ENCODE measurements around the gene MCUR1. TPM values are rescaled to one million over a fixed set of nuclear protein-coding genes. Genes with fewer than 3 reads are reported as not detected.
A peak's percentile ranks its signal among the peaks of the same experiment; 100 is the strongest.

The MCUR1 gene
- total and polyA plus RNA-seq, 9 of the 15 experiments (the other 6 are each of a cell fraction or from before 2014, with no cell fraction given), result 5.1 to 60.2 (median 41.4) TPM

- TF ChIP-seq ZFX (CRISPR knock-in tag; IDR thresholded peaks at IDR 0.05) (peak; percentile 99), PRMT5 (CRISPR knock-in tag; IDR thresholded peaks at IDR 0.05) (no peak), FOXK1 (CRISPR knock-in tag; IDR thresholded peaks at IDR 0.05; ENCODE audit: borderline replicate concordance) (peak; percentile 22; the same call in 1 of the 2 replicates), ZNF184 (CRISPR knock-in tag; IDR thresholded peaks at IDR 0.05) (no peak), SRSF7 (optimal IDR thresholded peaks at IDR 0.05; ENCODE audit: low read depth, low read length) (no peak), ZMIZ1 (IDR thresholded peaks at IDR 0.05; ENCODE audit: low read depth in 2 of 2, low read length in 2 of 2) (no peak), ZNF197 (CRISPR knock-in tag; IDR thresholded peaks at IDR 0.05; ENCODE audit: low read depth) (peak; percentile 66; the same call in 1 of the 2 replicates), BRD9 (IDR thresholded peaks at IDR 0.05; ENCODE audit: low read depth, partially characterized antibody) (no peak), KDM2B (CRISPR knock-in tag; IDR thresholded peaks at IDR 0.05) (no peak), ZNF764 (CRISPR knock-in tag; IDR thresholded peaks at IDR 0.05; ENCODE audit: low read depth) (0 out of 2 replicates have a peak, but pooled peaks have one; percentile 41), ZNF707 (CRISPR knock-in tag; conservative IDR thresholded peaks at IDR 0.05) (no peak), ZNF655 (CRISPR knock-in tag; IDR thresholded peaks at IDR 0.05) (no peak), E2F5 (CRISPR knock-in tag; IDR thresholded peaks at IDR 0.05) (peak; percentile 55; the same call in 1 of the 2 replicates), POLR2AphosphoS5 (IDR thresholded peaks at IDR 0.05; ENCODE audit: control insufficient read depth, insufficient read depth, low read depth, low read length) (peak; percentile 74), GTF2A2 (tag; IDR thresholded peaks at IDR 0.05) (no peak), SP1 (CRISPR knock-in tag; IDR thresholded peaks at IDR 0.05) (no peak; the same call in none of the 2 replicates), ZNF740 (CRISPR knock-in tag; IDR thresholded peaks at IDR 0.05) (no peak), ZNF740 (tag; IDR thresholded peaks at IDR 0.05) (no peak; a peak in 1 of 4 replicates), GABPB1 (CRISPR knock-in tag; IDR thresholded peaks at IDR 0.05) (peak; percentile 78), ZNF766 (CRISPR knock-in tag; conservative IDR thresholded peaks at IDR 0.05) (peak; percentile 86; the same call in 1 of the 2 replicates), MCM7 (IDR thresholded peaks at IDR 0.05) (no peak)
Measured at GRCh38 chr6:13814176-13814937, at the start of gene MCUR1 (continued).

Data from K562 (cell line).